T-cell (primary cell): Measurements from ENCODE around the gene CBX7. TPM values are rescaled to one million over a fixed set of nuclear protein-coding genes. Genes with fewer than 3 reads are reported as not detected.
A peak's percentile ranks its signal among the peaks of the same experiment; 100 is the strongest.

Experiments used
- ATAC-seq, 4 experiments: fragments of 200-7000 bp in 3 of 4; fragments of 150-1000 bp in 1 of 4; cut with Tn5 transposase; replicated peaks in 1 of 4; 1 replicate in 3 of 4; 2 replicates in 1 of 4; pipeline ENCODE4 v1.10.0; 2021; ENCODE audit warnings: moderate library complexity in 3 of 4, mild to moderate bottlenecking in 2 of 4, moderate number of reproducible peaks in 1 of 4
- CTCF ChIA-PET, 2 donors: fragments of 300-600 bp; sonication (Branson Sonifier 250); formaldehyde crosslinking; loops; one replicate each; lab custom pipeline; 2022; ENCODE audit warnings: antibody characterized with exemption in 2 of 2; lab: Charles Lee
- POLR2A ChIA-PET, 2 donors: fragments of 300-600 bp; sonication (Branson Sonifier 250); formaldehyde crosslinking; loops; one replicate each; lab custom pipeline; 2022; ENCODE audit warnings: antibody characterized with exemption in 2 of 2; lab: Charles Lee
- DNase-seq, 35 experiments: peaks; one replicate each; pipeline versions ENCODE4 v3.0.0 to v3.0.0-alpha.2; 2013 to 2023
- H3K27ac ChIP-seq: one replicate; pipeline ENCODE4 v1.5.1; 2013; ENCODE audit warnings: low read length
- H3K27me3 ChIP-seq, 2 experiments: replicated peaks in 1 of 2; 1 replicate in 1 of 2; 2 replicates in 1 of 2; pipeline versions ENCODE4 v1.6.1 to v1.7.0; 2013; ENCODE audit warnings: low read length in 1 of 2, mixed read lengths in 1 of 2; ENCODE audit not compliant: control insufficient read depth in 2 of 2, insufficient read depth in 2 of 2; ENCODE audit errors: extremely low read depth in 1 of 2
- H3K36me3 ChIP-seq, 2 donors: 1 replicate in 1 of 2; 2 replicates in 1 of 2; pipeline versions ENCODE4 v1.6.1 to v1.7.0; 2013; ENCODE audit warnings: low read length in 1 of 2; ENCODE audit not compliant: control insufficient read depth in 2 of 2, insufficient read depth in 1 of 2; ENCODE audit errors: extremely low read depth in 1 of 2
- H3K4me1 ChIP-seq, 2 experiments: 1 replicate in 1 of 2; 2 replicates in 1 of 2; pipeline versions ENCODE4 v1.6.1 to v1.7.0; 2013; ENCODE audit warnings: low read length in 2 of 2, mixed read lengths in 1 of 2; ENCODE audit not compliant: insufficient read depth in 2 of 2, control insufficient read depth in 1 of 2; ENCODE audit errors: extremely low read depth in 1 of 2
- H3K4me3 ChIP-seq, 2 donors: 1 replicate in 1 of 2; 2 replicates in 1 of 2; pipeline versions ENCODE4 v1.5.1 to v1.7.0; 2013; ENCODE audit warnings: mild to moderate bottlenecking in 2 of 2, low read length in 1 of 2, moderate library complexity in 1 of 2; ENCODE audit not compliant: control insufficient read depth in 1 of 2; ENCODE audit errors: extremely low read depth in 1 of 2
- H3K9me3 ChIP-seq: 2 replicates; pipeline ENCODE4 v1.7.0; 2013
- H3K27ac Mint-ChIP-seq, 2 donors: one replicate each; pipeline ENCODE4 v1.8.0; 2020 to 2021; ENCODE audit warnings: mild to moderate bottlenecking in 2 of 2, mixed read lengths in 2 of 2
- H3K27me3 Mint-ChIP-seq, 2 donors: one replicate each; pipeline ENCODE4 v1.8.0; 2021 to 2022; ENCODE audit warnings: mixed read lengths in 2 of 2
- H3K36me3 Mint-ChIP-seq: one replicate; pipeline ENCODE4 v1.8.0; 2021; ENCODE audit warnings: mixed read lengths
- H3K4me1 Mint-ChIP-seq, 3 donors: one replicate each; pipeline ENCODE4 v1.8.0; 2020 to 2022; ENCODE audit warnings: mixed read lengths in 3 of 3, mild to moderate bottlenecking in 1 of 3
- H3K4me3 Mint-ChIP-seq, 3 donors: one replicate each; pipeline ENCODE4 v1.8.0; 2020 to 2022; ENCODE audit warnings: mild to moderate bottlenecking in 3 of 3, mixed read lengths in 3 of 3, moderate library complexity in 3 of 3
- H3K9me3 Mint-ChIP-seq, 3 donors: one replicate each; pipeline ENCODE4 v1.8.0; 2020 to 2022; ENCODE audit warnings: mixed read lengths in 3 of 3
- WGBS: methylation state at CpG from one replicate; pipeline ENCODE4 v1.1.5; 2013; ENCODE audit warnings: missing lambda C conversion rate; ENCODE audit not compliant: insufficient coverage; 5-methylcytosine and 5-hydroxymethylcytosine counted together
- total RNA-seq, 35 experiments: library from RNA in 6 of 35; stranded (reverse) in 6 of 35; fragments of 120-200 nt in 1 of 35; gene quantifications; one replicate each; pipeline versions ENCODE4 v1.2.1 to v1.2.4 and lab custom pipeline; 2013 to 2026

Gene CBX7
- total RNA-seq, 5 donors from 2014 or later (not counting 1 experiment from before 2014, with no cell fraction given) = 67.4 to 160 (median 149) TPM

DNA sequence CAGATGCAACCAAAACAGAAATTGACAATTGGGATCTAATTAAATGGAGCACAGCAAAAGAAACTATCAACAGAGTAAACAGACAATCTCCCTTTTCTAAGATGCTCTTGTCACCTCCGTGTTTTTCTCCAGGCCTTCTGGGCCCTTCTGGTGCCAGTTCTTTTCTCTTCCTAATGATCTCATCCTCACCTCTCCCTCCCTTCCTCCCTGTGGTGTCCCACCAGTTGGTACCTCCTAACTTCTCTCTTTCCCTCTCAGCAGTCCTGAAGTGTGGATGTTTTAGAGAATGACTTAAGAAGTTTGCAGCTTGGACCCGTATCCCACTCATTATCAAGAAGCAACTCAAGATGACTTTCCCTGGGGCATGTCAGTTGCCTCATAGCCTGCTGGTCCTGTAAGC, 49.0 kb downstream of the CBX7 start:
- H3K4me3 Mint-ChIP-seq = no peak overlapping the region
- H3K27ac Mint-ChIP-seq = no peak overlapping the region
- H3K27ac ChIP-seq = no peak overlapping the region
- peaks cover 20 to 28% (median 26%) of the 10 kb centered on the region in 3 donors for H3K4me1 Mint-ChIP-seq
- WGBS = 100% methylated on average over 2 of the region's 2 CpGs
- H3K27me3 ChIP-seq = no peaks in the 10 kb centered on the region
- ChIA-PET CTCF (no interaction called here), POLR2A (no interaction called here)
- no peak for ATAC-seq
- no peaks in the 10 kb centered on the region for H3K27me3 Mint-ChIP-seq
- no peak for DNase-seq
- H3K9me3 Mint-ChIP-seq = no peaks in the 10 kb centered on the region
- no peaks in the 10 kb centered on the region for H3K9me3 ChIP-seq
- H3K4me3 ChIP-seq = no peak overlapping the region
- H3K4me1 ChIP-seq = peaks cover 3 to 22% of the 10 kb centered on the region in 2 experiments
- H3K36me3 Mint-ChIP-seq = no peaks in the 10 kb centered on the region
- no peaks in the 10 kb centered on the region for H3K36me3 ChIP-seq

DNA sequence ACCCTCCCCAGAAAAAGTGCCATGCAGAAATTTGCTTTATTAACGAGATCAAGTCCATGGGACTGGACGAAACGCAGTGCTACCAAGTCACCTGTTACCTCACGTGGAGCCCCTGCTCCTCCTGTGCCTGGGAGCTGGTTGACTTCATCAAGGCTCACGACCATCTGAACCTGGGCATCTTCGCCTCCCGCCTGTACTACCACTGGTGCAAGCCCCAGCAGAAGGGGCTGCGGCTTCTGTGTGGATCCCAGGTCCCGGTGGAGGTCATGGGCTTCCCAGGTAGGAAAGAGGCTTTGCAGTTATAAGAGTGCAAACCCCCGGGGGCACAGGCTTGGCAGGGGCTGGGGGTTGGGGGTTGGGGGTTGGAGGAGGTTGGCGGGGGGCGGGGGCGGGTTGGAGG, 51.3 kb downstream of the CBX7 start:
- H3K36me3 Mint-ChIP-seq = no peaks in the 10 kb centered on the region
- peaks cover 13 to 44% of the 10 kb centered on the region in 2 experiments for H3K4me1 ChIP-seq
- no peak overlapping the region for H3K27ac Mint-ChIP-seq
- no peaks in the 10 kb centered on the region for H3K9me3 ChIP-seq
- no peaks in the 10 kb centered on the region for H3K9me3 Mint-ChIP-seq
- H3K27me3 Mint-ChIP-seq = no peaks in the 10 kb centered on the region
- peaks cover 39 to 47% (median 44%) of the 10 kb centered on the region in 3 donors for H3K4me1 Mint-ChIP-seq
- H3K27me3 ChIP-seq = no peaks in the 10 kb centered on the region
- no peak overlapping the region for H3K27ac ChIP-seq
- ATAC-seq = no peak
- 98% methylated on average over 7 of the region's 13 CpGs for WGBS
- no peak for DNase-seq
- ChIA-PET CTCF (no interaction called here), POLR2A (no interaction called here)
- H3K4me3 Mint-ChIP-seq = no peak overlapping the region
- H3K4me3 ChIP-seq = no peak overlapping the region
- H3K36me3 ChIP-seq = no peaks in the 10 kb centered on the region

DNA sequence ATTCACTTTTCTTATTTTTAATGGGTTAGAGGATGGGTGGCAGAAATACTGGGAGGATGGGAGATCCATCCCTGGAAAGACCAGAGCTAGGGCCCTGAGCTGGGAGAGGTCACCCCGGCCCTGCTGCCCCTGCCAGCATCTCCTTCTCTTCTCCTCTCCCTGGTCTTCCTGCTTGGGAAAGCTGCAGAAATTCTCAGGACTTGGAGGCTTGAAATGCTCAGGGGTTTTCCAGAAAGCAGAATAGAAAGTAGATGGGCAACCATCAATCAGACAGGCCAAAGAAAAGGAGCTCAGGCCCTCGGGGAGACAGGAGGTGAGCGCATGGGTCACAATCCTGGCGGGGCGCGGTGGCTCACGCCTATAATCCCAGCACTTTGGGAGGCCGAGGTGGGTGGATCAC, 53.9 kb downstream of the CBX7 start:
- H3K9me3 ChIP-seq = no peaks in the 10 kb centered on the region
- peaks cover 16 to 71% of the 10 kb centered on the region in 2 experiments for H3K4me1 ChIP-seq
- Mint-ChIP-seq H3K4me3 (peak overlapping the region in 1 of 3 donors; percentile 24), H3K9me3 (no peaks in the 10 kb centered on the region), H3K27ac (peak overlapping the region; percentile 84 to 94), H3K4me1 (peaks cover 64 to 70% (median 64%) of the 10 kb centered on the region in 3 donors), H3K27me3 (no peaks in the 10 kb centered on the region), H3K36me3 (no peaks in the 10 kb centered on the region)
- H3K27me3 ChIP-seq = no peaks in the 10 kb centered on the region
- 72% methylated on average over 8 of the region's 8 CpGs for WGBS
- peak overlapping the region; percentile 95 for H3K27ac ChIP-seq
- no peak overlapping the region for H3K4me3 ChIP-seq
- CTCF ChIA-PET = interaction anchor here in 1 of 2 donors (1.0 kb wide), 1 partner anchor 20 kb away, joined by 4 read pairs; no protein-coding TSS in a partner anchor
- no peak for DNase-seq
- no peaks in the 10 kb centered on the region for H3K36me3 ChIP-seq
- POLR2A ChIA-PET = interaction anchor here in 1 of 2 donors (0.5 to 1.2 kb wide), 2 partner anchors 18 to 20 kb away, joined by 3 to 5 read pairs; no protein-coding TSS in a partner anchor
- ATAC-seq = no peak

DNA sequence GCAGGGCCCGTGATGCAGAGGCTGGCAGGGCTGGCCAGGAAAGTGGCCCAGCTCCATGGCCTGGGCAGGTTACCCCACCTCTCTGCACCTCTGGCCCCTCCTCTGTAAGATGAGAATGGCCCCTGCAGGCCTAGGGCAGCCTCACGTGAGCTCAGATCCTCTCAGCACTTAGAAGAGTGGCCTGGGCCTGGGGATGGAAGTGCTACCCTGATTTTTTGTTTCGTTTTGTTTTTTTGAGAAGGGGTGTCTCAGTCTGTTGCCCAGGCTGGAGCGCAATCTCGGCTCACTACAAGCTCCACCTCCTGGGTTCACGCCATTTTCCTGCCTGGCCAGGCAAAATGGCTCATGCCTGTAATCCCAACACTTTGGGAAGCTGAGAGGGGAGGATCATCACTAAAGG, 54.5 kb downstream of the CBX7 start:
- H3K27me3 Mint-ChIP-seq = no peaks in the 10 kb centered on the region
- peak overlapping the region; percentile 92 to 94 for H3K27ac Mint-ChIP-seq
- no peak for DNase-seq
- Histone ChIP-seq H3K36me3 (no peaks in the 10 kb centered on the region), H3K27ac (peak overlapping the region; percentile 95), H3K9me3 (no peaks in the 10 kb centered on the region), H3K4me3 (no peak overlapping the region), H3K4me1 (peaks cover 16 to 76% of the 10 kb centered on the region in 2 experiments), H3K27me3 (no peaks in the 10 kb centered on the region)
- 65% methylated on average over 3 of the region's 6 CpGs for WGBS
- H3K4me1 Mint-ChIP-seq = peaks cover 66 to 74% (median 67%) of the 10 kb centered on the region in 3 donors
- ATAC-seq = no peak
- ChIA-PET CTCF (interaction anchor here in 1 of 2 donors (1.0 kb wide), 1 partner anchor 21 kb away, joined by 4 read pairs; no protein-coding TSS in a partner anchor), POLR2A (interaction anchor here in 1 of 2 donors (1.2 kb wide), 1 partner anchor 17 kb away, joined by 3 read pairs; no protein-coding TSS in a partner anchor)
- H3K4me3 Mint-ChIP-seq = peak overlapping the region in 1 of 3 donors; percentile 56
- H3K9me3 Mint-ChIP-seq = no peaks in the 10 kb centered on the region
- no peaks in the 10 kb centered on the region for H3K36me3 Mint-ChIP-seq

DNA sequence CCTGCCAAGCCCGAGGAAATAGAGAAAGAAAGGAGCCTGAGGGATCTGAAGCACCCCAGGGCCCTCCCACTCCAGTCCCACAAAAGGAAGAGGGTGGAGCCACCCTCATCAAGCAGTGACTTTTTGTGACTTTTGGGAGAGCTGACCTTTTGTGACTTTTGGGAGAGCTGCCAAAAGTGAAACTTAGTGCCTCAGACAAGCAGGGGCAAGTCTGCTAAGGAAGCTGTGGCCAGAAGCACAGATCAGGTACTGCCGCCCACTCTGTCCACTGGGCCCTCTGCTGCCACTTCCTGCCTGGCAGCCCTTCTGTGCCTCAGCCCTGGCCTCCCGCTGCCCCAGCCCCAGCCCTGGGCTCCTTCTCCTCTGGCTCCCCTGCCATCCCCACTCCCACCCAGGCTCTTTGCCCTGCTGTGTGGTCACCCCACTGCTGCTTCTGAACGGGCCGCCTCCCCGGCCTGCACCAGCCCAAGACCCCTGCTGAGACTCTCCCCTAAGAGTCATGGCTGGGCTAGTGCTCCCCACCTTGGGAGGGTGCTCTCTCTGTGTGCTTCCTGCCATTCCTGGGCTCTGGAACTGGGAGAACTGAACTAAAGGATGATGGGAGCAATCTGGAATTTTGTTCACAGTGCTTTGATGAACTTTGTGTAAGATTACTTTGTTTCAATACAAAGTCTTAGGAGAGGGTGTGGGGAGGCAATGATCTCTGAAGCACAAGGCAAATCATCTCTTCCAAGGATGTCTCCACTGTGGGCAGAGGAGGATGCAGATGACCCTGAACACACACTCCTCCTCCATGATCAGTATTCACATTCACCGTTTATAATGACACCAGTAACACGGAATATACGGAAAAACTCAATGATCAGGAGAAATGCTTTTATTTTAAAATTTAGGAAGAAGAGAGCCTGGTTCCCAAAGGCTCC, 55.1 kb downstream of the CBX7 start, which contains the start of gene APOBEC3H:
TSS of gene APOBEC3H (plus strand) at position 147 of the 923 bp plus-strand sequence. CDS start 3,035 bp downstream, outside the sequence.
- peaks cover 17 to 82% of the 10 kb centered on the region in 2 experiments for H3K4me1 ChIP-seq
- H3K4me1 Mint-ChIP-seq = peaks cover 73 to 80% (median 74%) of the 10 kb centered on the region in 3 donors
- DNase-seq (peak in 2 of 35 experiments; percentile 20 to 69), ATAC-seq (peak in 2 of 4 experiments; percentile 15 to 33)
- CTCF ChIA-PET = interaction anchor here in 1 of 2 donors (0.6 kb wide), 1 partner anchor 378 kb away, joined by 5 read pairs; no protein-coding TSS in a partner anchor
- H3K36me3 ChIP-seq = no peaks in the 10 kb centered on the region
- H3K27ac Mint-ChIP-seq = peak within 1 kb of the TSS; percentile 92 to 94
- WGBS = 34% methylated on average over 4 of the region's 9 CpGs
- POLR2A ChIA-PET = interaction anchor here in 1 of 2 donors (1.2 kb wide), 1 partner anchor 17 kb away, joined by 3 read pairs; no protein-coding TSS in a partner anchor
- H3K27me3 ChIP-seq = no peaks in the 10 kb centered on the region
- H3K9me3 Mint-ChIP-seq = no peaks in the 10 kb centered on the region
- H3K27me3 Mint-ChIP-seq = no peaks in the 10 kb centered on the region
- peak within 1 kb of the TSS; percentile 95 for H3K27ac ChIP-seq
- H3K4me3 Mint-ChIP-seq = peak within 1 kb of the TSS; percentile 36 to 64 (median 56)
- peak within 1 kb of the TSS in 1 of 2 donors; percentile 22 for H3K4me3 ChIP-seq
- no peaks in the 10 kb centered on the region for H3K9me3 ChIP-seq
- H3K36me3 Mint-ChIP-seq = no peaks in the 10 kb centered on the region

DNA sequence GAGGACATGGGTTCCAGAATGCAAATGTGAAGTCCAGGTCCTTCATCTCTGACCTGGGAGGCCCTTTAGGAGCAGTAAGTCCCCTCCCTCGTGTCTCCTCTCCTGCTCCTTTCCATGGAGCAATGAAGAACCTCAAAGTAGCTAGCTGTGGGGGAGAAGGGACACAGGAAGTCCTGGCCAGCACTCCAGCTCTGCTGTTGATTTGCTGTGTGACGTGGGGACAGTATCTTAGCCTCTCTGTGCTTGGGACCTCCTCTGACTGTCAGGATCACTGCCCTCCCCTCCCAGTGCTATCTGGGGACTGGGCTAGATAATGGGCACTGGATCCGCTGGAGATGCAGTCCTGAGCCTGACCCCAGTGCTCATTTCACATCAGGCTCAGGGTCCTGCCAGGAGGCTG, 56.5 kb downstream of the CBX7 start:
- Mint-ChIP-seq H3K27me3 (no peaks in the 10 kb centered on the region), H3K36me3 (no peaks in the 10 kb centered on the region), H3K4me1 (peaks cover 84 to 92% (median 88%) of the 10 kb centered on the region in 3 donors), H3K27ac (peak overlapping the region; percentile 83 to 91), H3K4me3 (peak overlapping the region in 2 of 3 donors; percentile 41 to 45), H3K9me3 (no peaks in the 10 kb centered on the region)
- H3K27ac ChIP-seq = peak overlapping the region; percentile 95
- POLR2A ChIA-PET = interaction anchor here in 1 of 2 donors (0.5 kb wide), 1 partner anchor 74 kb away, joined by 3 read pairs; no protein-coding TSS in a partner anchor
- 83% methylated on average over 1 of the region's 3 CpGs for WGBS
- ATAC-seq (no peak), DNase-seq (no peak)
- H3K27me3 ChIP-seq = no peaks in the 10 kb centered on the region
- H3K36me3 ChIP-seq = no peaks in the 10 kb centered on the region
- CTCF ChIA-PET = no interaction called here
- peaks cover 21 to 96% of the 10 kb centered on the region in 2 experiments for H3K4me1 ChIP-seq
- H3K9me3 ChIP-seq = no peaks in the 10 kb centered on the region
- H3K4me3 ChIP-seq = no peak overlapping the region
